A172 (cell line): ENCODE data around the gene POLD1. TPM values are rescaled to one million over a fixed set of nuclear protein-coding genes. Genes with fewer than 3 reads are reported as not detected.
"Not testable (repeated sequence)": the region's sequence is repeated elsewhere in the genome, so short reads cannot be mapped to it uniquely, and the experiment has no call there.

Source experiments
- DNase-seq: peaks from one replicate; pipeline ENCODE4 v3.0.0-alpha.2; 2015; ENCODE audit warnings: low spot score
- total RNA-seq: library from RNA; depleted of rRNA; stranded (reverse); fragments of >200 nt; shearing (Covaris generic); gene quantifications from 2 replicates; pipeline ENCODE4 v1.2.3, GENCODE V29; 2014

POLD1 gene
- total RNA-seq, 1 experiment from 2014 or later = 79.9 TPM

- no peak for DNase-seq
Observed at GRCh38 chr19:50435627-50436026, 51.5 kb downstream of the POLD1 start.

GRCh38 chr19:50437862-50438449 is 53.8 kb downstream of the POLD1 start:
- DNase-seq = no peak

GRCh38 chr19:50439130-50439529 is 55.0 kb downstream of the POLD1 start:
- not testable (repeated sequence) for DNase-seq

GRCh38 chr19:50444059-50444458 is 59.9 kb downstream of the POLD1 start:
- no peak for DNase-seq

- no peak for DNase-seq
Observed at GRCh38 chr19:50447053-50447452, 62.9 kb downstream of the POLD1 start.

GRCh38 chr19:50447750-50448149 is 63.6 kb downstream of the POLD1 start:
- DNase-seq = no peak

- peak; percentile 95 for DNase-seq
Observed at GRCh38 chr19:50449236-50449899, 65.2 kb downstream of the POLD1 start.

- no peak for DNase-seq
Observed at GRCh38 chr19:50450369-50451222, 66.4 kb downstream of the POLD1 start.

- no peak for DNase-seq
Observed at GRCh38 chr19:50451223-50451534, 67.0 kb downstream of the POLD1 start.

- no peak for DNase-seq
Observed at GRCh38 chr19:50453243-50453642, 69.1 kb downstream of the POLD1 start.

GRCh38 chr19:50455992-50456391 is 71.8 kb downstream of the POLD1 start:
- no peak for DNase-seq

- no peak for DNase-seq
Observed at GRCh38 chr19:50457300-50457699, 73.2 kb downstream of the POLD1 start.

- no peak for DNase-seq
Observed at GRCh38 chr19:50458396-50459066, 74.4 kb downstream of the POLD1 start.

- no peak for DNase-seq
Observed at GRCh38 chr19:50459067-50459456, 74.9 kb downstream of the POLD1 start.

- DNase-seq = no peak
Observed at GRCh38 chr19:50459638-50460037, 75.5 kb downstream of the POLD1 start.

GRCh38 chr19:50460161-50460765 is 76.1 kb downstream of the POLD1 start:
- peak; percentile 75 for DNase-seq

GRCh38 chr19:50461066-50461875 is 77.1 kb downstream of the POLD1 start:
- DNase-seq = peak; percentile 73

- DNase-seq = no peak
Observed at GRCh38 chr19:50462970-50463369, 78.8 kb downstream of the POLD1 start.

GRCh38 chr19:50464348-50464747 is 80.2 kb downstream of the POLD1 start:
- DNase-seq = no peak

- no peak for DNase-seq
Observed at GRCh38 chr19:50465000-50465399, 80.9 kb downstream of the POLD1 start.
